Osteoblast (primary cell): ENCODE measurements around the gene RASA4B. TPM values are rescaled to one million over a fixed set of nuclear protein-coding genes. Genes with fewer than 3 reads are reported as not detected.

ENCODE experiments used
- DNase-seq: peaks from one replicate; pipeline ENCODE4 v3.0.0; 2011; ENCODE audit warnings: low spot score, mixed read lengths; ENCODE audit not compliant: insufficient read length; ENCODE audit errors: missing footprints
- H2AFZ ChIP-seq: 2 replicates; pipeline ENCODE4 v1.6.0; 2011; ENCODE audit warnings: mild to moderate bottlenecking, low read length
- H3K27ac ChIP-seq: 2 replicates; pipeline ENCODE4 v1.5.1; 2011; ENCODE audit warnings: mild to moderate bottlenecking, low read depth, low read length, moderate library complexity
- H3K27me3 ChIP-seq: 2 replicates; pipeline ENCODE4 v1.6.0; 2012; ENCODE audit warnings: mild to moderate bottlenecking, control low read depth, inconsistent platforms, low read length, moderate library complexity; ENCODE audit not compliant: insufficient read depth
- H3K36me3 ChIP-seq: 2 replicates; pipeline ENCODE4 v1.5.1; 2011; ENCODE audit warnings: mild to moderate bottlenecking, low read length, control low read depth, moderate library complexity; ENCODE audit not compliant: insufficient read depth
- H3K4me1 ChIP-seq: 2 replicates; pipeline ENCODE4 v1.5.1; 2011; ENCODE audit warnings: mild to moderate bottlenecking, low read length, control low read depth, moderate library complexity; ENCODE audit not compliant: insufficient read depth
- H3K4me2 ChIP-seq: 2 replicates; pipeline ENCODE4 v1.6.0; 2011; ENCODE audit warnings: mild to moderate bottlenecking, low read length; ENCODE audit not compliant: insufficient read depth
- H3K4me3 ChIP-seq: fragments of 200-600 bp; sonication (generic); 3 replicates; pipeline ENCODE4 v1.5.1; 2012; ENCODE audit warnings: mild to moderate bottlenecking, low read length, inconsistent platforms; ENCODE audit not compliant: insufficient read depth
- H3K79me2 ChIP-seq: 2 replicates; pipeline ENCODE4 v1.6.0; 2012; ENCODE audit warnings: mild to moderate bottlenecking, low read length, control low read depth, inconsistent platforms; ENCODE audit not compliant: insufficient read depth
- H3K9me3 ChIP-seq: 2 replicates; pipeline ENCODE4 v1.5.1; 2011; ENCODE audit warnings: low read depth, low read length, control low read depth
- H4K20me1 ChIP-seq: 2 replicates; pipeline ENCODE4 v1.6.0; 2012; ENCODE audit warnings: mild to moderate bottlenecking, low read length, control low read depth; ENCODE audit not compliant: insufficient read depth
- total RNA-seq: library from RNA; depleted of rRNA; stranded (reverse); fragments of >200 nt; gene quantifications from 2 replicates; pipeline ENCODE4 v1.2.3, GENCODE V29; 2012
- TF ChIP-seq, protein P1 (sequence below): IDR thresholded peaks from 2 replicates; pipeline ENCODE4 v1.5.1; 2011; ENCODE audit warnings: mild to moderate bottlenecking, low read depth, low read length, moderate library complexity; ENCODE audit errors: extremely low read depth

RASA4B gene
- total RNA-seq, 1 donor, result 3.3 TPM

DNA sequence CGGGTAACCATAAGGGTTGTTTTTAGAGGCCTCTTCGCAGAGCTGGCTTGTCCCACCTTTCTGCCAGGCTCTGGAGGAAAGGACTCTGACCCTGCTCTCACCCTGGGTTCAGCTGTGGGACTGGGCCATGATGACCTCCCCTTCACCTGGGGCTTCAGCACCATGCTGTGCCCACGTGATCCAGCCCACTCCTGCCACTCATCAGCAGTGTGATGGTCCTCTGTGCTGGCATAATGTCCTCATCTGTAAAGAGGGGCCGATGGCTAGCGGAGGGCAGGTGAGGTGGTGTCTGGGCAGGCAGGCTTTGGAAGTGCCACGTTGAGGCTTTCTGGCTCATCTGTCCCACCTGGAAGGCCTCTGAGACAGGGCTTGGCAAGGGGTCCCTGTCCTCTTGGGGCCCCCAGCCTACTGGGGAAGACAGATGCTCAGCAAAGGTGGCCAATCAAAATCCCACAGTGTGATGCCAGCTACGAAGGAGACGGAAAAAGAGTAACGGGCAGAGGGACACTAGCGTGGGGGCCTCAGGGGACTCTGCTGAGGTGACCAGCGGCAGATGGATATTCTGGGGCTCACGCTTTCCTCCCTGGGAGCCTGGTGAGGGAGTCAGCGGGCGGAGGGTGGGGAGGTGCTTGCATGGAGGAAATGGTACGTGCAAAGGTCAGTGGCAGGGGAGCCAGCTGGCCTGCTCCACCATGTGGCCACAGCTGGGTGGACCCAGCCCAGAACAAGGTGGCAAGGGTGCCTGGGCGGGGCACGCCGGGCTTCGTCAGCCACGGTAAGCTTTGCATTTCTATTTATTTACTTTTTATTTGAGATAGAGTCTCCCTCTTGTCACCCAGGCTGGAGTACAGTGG lies 47.4 kb downstream of the RASA4B start:
- H3K27ac ChIP-seq, result no peak overlapping the region
- H4K20me1 ChIP-seq, result no peaks in the 10 kb centered on the region
- TF ChIP-seq, protein P1, sequence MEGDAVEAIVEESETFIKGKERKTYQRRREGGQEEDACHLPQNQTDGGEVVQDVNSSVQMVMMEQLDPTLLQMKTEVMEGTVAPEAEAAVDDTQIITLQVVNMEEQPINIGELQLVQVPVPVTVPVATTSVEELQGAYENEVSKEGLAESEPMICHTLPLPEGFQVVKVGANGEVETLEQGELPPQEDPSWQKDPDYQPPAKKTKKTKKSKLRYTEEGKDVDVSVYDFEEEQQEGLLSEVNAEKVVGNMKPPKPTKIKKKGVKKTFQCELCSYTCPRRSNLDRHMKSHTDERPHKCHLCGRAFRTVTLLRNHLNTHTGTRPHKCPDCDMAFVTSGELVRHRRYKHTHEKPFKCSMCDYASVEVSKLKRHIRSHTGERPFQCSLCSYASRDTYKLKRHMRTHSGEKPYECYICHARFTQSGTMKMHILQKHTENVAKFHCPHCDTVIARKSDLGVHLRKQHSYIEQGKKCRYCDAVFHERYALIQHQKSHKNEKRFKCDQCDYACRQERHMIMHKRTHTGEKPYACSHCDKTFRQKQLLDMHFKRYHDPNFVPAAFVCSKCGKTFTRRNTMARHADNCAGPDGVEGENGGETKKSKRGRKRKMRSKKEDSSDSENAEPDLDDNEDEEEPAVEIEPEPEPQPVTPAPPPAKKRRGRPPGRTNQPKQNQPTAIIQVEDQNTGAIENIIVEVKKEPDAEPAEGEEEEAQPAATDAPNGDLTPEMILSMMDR, result no peak
- peaks cover 7% of the 10 kb centered on the region for H3K4me1 ChIP-seq
- no peaks in the 10 kb centered on the region for H3K27me3 ChIP-seq
- peaks cover 24% of the 10 kb centered on the region for H3K36me3 ChIP-seq
- no peak overlapping the region for H2AFZ ChIP-seq
- DNase-seq, result peak; percentile 60
- no peak overlapping the region for H3K4me3 ChIP-seq
- no peaks in the 10 kb centered on the region for H3K9me3 ChIP-seq
- H3K79me2 ChIP-seq, result peaks cover 10% of the 10 kb centered on the region
- no peak overlapping the region for H3K4me2 ChIP-seq

DNA sequence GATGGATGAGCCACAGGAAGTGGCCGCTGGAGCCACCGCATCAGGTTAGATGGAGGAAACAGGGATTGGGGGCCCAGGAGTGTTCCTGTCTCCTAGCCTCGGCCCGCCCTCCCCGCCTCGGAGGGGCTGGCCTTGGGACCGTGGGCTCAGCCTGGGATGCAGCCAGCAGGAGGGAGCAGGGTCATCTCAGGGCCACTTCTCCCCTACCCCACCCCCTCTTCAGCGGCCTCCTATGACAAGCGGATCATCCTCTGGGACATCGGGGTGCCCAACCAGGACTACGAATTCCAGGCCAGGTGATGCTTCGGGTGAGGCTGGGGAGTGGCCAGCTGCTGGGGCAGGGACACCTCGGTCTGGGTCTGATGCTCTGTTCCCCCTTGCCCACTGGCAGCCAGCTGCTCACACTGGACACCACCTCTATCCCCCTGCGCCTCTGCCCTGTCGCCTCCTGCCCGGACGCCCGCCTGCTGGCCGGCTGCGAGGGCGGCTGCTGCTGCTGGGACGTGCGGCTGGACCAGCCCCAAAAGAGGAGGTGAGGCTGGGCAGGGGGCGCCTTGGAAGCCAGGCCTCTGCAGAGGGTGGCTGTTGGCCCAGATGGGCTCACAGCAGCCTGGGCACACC lies 48.1 kb downstream of the RASA4B start:
- no peak overlapping the region for H2AFZ ChIP-seq
- TF ChIP-seq, protein P1, result no peak
- peaks cover 13% of the 10 kb centered on the region for H3K79me2 ChIP-seq
- no peak overlapping the region for H3K4me2 ChIP-seq
- no peak overlapping the region for H3K27ac ChIP-seq
- H3K9me3 ChIP-seq, result no peaks in the 10 kb centered on the region
- DNase-seq, result peak; percentile 74
- H3K4me1 ChIP-seq, result peaks cover 7% of the 10 kb centered on the region
- no peaks in the 10 kb centered on the region for H4K20me1 ChIP-seq
- H3K4me3 ChIP-seq, result no peak overlapping the region
- H3K36me3 ChIP-seq, result peaks cover 24% of the 10 kb centered on the region
- H3K27me3 ChIP-seq, result no peaks in the 10 kb centered on the region

DNA sequence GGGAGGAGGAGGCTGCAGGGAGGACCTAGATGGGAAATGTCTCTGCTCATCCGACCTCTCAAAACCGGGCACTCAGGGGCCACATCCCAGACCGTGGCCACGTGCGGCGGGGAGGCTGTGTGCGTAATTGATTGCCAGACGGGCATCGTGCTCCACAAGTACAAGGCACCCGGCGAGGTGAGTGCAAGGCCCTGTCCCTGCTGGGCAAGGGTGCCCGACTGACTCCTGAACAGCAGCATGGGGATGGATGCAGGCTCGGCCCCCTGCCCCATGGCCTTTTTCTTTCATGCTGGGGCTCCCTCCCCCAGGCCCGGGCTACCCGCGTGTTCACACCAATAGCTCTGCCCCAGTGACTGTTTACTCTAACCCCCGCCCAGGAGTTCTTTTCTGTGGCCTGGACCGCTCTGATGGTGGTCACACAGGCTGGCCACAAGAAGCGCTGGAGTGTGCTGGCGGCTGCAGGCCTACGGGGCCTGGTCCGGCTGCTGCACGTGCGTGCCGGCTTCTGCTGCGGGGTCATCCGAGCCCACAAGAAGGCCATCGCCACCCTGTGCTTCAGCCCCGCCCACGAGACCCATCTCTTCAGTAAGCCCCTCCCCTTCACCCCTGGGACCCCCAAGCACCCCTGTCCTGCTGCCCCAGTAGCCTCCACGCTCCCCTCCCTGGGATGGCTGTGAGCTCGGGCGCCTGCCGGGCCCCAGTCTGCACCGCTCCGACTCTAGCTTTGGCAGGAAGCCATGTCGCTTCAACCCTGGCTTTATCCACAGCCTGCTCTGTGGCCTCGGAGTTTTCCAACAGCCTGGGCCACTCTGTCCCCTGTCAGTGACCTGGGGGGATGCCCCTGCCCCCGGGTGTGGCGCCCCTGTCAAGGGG lies 48.9 kb downstream of the RASA4B start:
- Histone ChIP-seq H3K27ac (no peak overlapping the region), H2AFZ (no peak overlapping the region), H3K27me3 (no peaks in the 10 kb centered on the region), H3K4me2 (no peak overlapping the region), H3K79me2 (peaks cover 21% of the 10 kb centered on the region), H3K4me3 (no peak overlapping the region), H3K36me3 (peaks cover 21% of the 10 kb centered on the region), H4K20me1 (no peaks in the 10 kb centered on the region), H3K4me1 (peaks cover 10% of the 10 kb centered on the region), H3K9me3 (no peaks in the 10 kb centered on the region)
- peak; percentile 85 for DNase-seq
- TF ChIP-seq, protein P1, result no peak
